ENCODE results near the gene MACROD1.

Gene MACROD1

GRCh38 chr11:64165842-64166635 lies at the start of gene MACROD1:
MACROD1 (minus strand) TSS chr11:64166113; CDS start chr11:64165994, 119 bp downstream.
- DNase-seq, result peak in 51 of 56 donors; percentile 14 to 89 (median 59)

GRCh38 chr11:64211181-64211872 lies 45.4 kb upstream of the MACROD1 start:
- DNase-seq, result no peak

GRCh38 chr11:64210301-64211020 lies 44.5 kb upstream of the MACROD1 start:
- DNase-seq, result no peak

- no peak for DNase-seq
Measured at GRCh38 chr11:64209563-64209843, 43.6 kb upstream of the MACROD1 start.

- peak in 3 of 56 donors; percentile 18 to 42 (median 32) for DNase-seq
Measured at GRCh38 chr11:64208796-64209562, 43.1 kb upstream of the MACROD1 start.

- DNase-seq, result no peak
Measured at GRCh38 chr11:64208086-64208795, 42.3 kb upstream of the MACROD1 start.

GRCh38 chr11:64207256-64208085 lies 41.6 kb upstream of the MACROD1 start:
- peak in 24 of 56 donors; percentile 15 to 82 (median 39) for DNase-seq

GRCh38 chr11:64206457-64207255 lies 40.7 kb upstream of the MACROD1 start, which contains the start of gene FERMT3:
FERMT3 (plus strand) TSS chr11:64206721; CDS start chr11:64207365, 644 bp downstream.
- peak in 5 of 56 donors; percentile 14 to 41 (median 27) for DNase-seq

- peak in 53 of 56 donors; percentile 10 to 91 (median 61) for DNase-seq
Measured at GRCh38 chr11:64204464-64204989, 38.6 kb upstream of the MACROD1 start.

GRCh38 chr11:64204080-64204440 lies 38.1 kb upstream of the MACROD1 start:
- no peak for DNase-seq

- DNase-seq, result no peak
Measured at GRCh38 chr11:64203421-64204079, 37.6 kb upstream of the MACROD1 start.

- DNase-seq, result no peak
Measured at GRCh38 chr11:64202992-64203391, 37.1 kb upstream of the MACROD1 start.

- DNase-seq, result no peak
Measured at GRCh38 chr11:64201543-64201942, 35.6 kb upstream of the MACROD1 start.

GRCh38 chr11:64198511-64198910 lies 32.6 kb upstream of the MACROD1 start:
- no peak for DNase-seq

GRCh38 chr11:64196626-64197025 lies 30.7 kb upstream of the MACROD1 start:
- peak in 2 of 56 donors; percentile 19 for DNase-seq

GRCh38 chr11:64192434-64192833 lies 26.5 kb upstream of the MACROD1 start:
- no peak for DNase-seq

- peak in 14 of 56 donors; percentile 29 to 66 (median 46) for DNase-seq
Measured at GRCh38 chr11:64186492-64187165, 20.7 kb upstream of the MACROD1 start.

Measured in nucleus accumbens (tissue), 56 donors.